GM18499 (cell line): ENCODE data around the gene ATG4B.

ENCODE experiments used
- ATAC-seq: cut with Tn5 transposase; IDR thresholded peaks from one replicate; pipeline ENCODE4 v1.9.1; 2021; ENCODE audit warnings: moderate number of reproducible peaks; ENCODE audit not compliant: insufficient read depth, unreplicated experiment

ATG4B gene

GRCh38 chr2:241637795-241638660 is 535 bp downstream of the ATG4B start:
- ATAC-seq: no peak

- no peak for ATAC-seq
Observed at GRCh38 chr2:241638940-241639339, 1.4 kb downstream of the ATG4B start.

GRCh38 chr2:241639385-241639784 is 1.9 kb downstream of the ATG4B start:
- ATAC-seq: no peak

- ATAC-seq: no peak
Observed at GRCh38 chr2:241640165-241640795, 2.8 kb downstream of the ATG4B start.

- no peak for ATAC-seq
Observed at GRCh38 chr2:241641631-241642030, 4.1 kb downstream of the ATG4B start.

GRCh38 chr2:241645056-241645914 is 7.8 kb downstream of the ATG4B start:
- ATAC-seq: no peak

GRCh38 chr2:241645915-241646645 is 8.6 kb downstream of the ATG4B start:
- ATAC-seq: no peak

- ATAC-seq: no peak
Observed at GRCh38 chr2:241648453-241648852, 11.0 kb downstream of the ATG4B start.

GRCh38 chr2:241649404-241649803 is 11.9 kb downstream of the ATG4B start:
- no peak for ATAC-seq

GRCh38 chr2:241649927-241650326 is 12.4 kb downstream of the ATG4B start:
- no peak for ATAC-seq

- no peak for ATAC-seq
Observed at GRCh38 chr2:241652142-241652541, 14.6 kb downstream of the ATG4B start.

GRCh38 chr2:241652722-241653121 is 15.2 kb downstream of the ATG4B start:
- no peak for ATAC-seq

- ATAC-seq: no peak
Observed at GRCh38 chr2:241653210-241653750, 15.8 kb downstream of the ATG4B start.

- no peak for ATAC-seq
Observed at GRCh38 chr2:241654551-241654950, 17.1 kb downstream of the ATG4B start.

- ATAC-seq: no peak
Observed at GRCh38 chr2:241655516-241656189, 18.2 kb downstream of the ATG4B start.

GRCh38 chr2:241656190-241656741 is 18.8 kb downstream of the ATG4B start:
- ATAC-seq: no peak

- ATAC-seq: no peak
Observed at GRCh38 chr2:241657786-241658254, 20.3 kb downstream of the ATG4B start.

GRCh38 chr2:241658296-241658695 is 20.8 kb downstream of the ATG4B start:
- ATAC-seq: no peak

- no peak for ATAC-seq
Observed at GRCh38 chr2:241659150-241659739, 21.8 kb downstream of the ATG4B start.
